Peyer's patch (tissue), 4 donors: ENCODE results near the gene CLBA1. TPM values are rescaled to one million over a fixed set of nuclear protein-coding genes. Genes with fewer than 3 reads are reported as not detected.

Source experiments
- DNase-seq, 3 donors: peaks; one replicate each; pipeline ENCODE4 v3.0.0-alpha.2; 2017 to 2019
- H3K27ac ChIP-seq, 4 donors: fragments of 200-600 bp; sonication (generic); one replicate each; pipeline ENCODE4 v1.5.1; 2016 to 2019
- H3K27me3 ChIP-seq, 2 donors: fragments of 200-600 bp; sonication (generic); one replicate each; pipeline ENCODE4 v1.5.1; 2019
- H3K36me3 ChIP-seq, 3 donors: fragments of 200-600 bp; sonication (generic); one replicate each; pipeline ENCODE4 v1.5.1; 2016 to 2019
- H3K4me1 ChIP-seq, 4 donors: fragments of 200-600 bp; sonication (generic); one replicate each; pipeline ENCODE4 v1.5.1; 2016 to 2019
- H3K4me3 ChIP-seq, 4 donors: fragments of 200-600 bp; sonication (generic); 1 replicate in 3 of 4; 2 replicates in 1 of 4; pipeline ENCODE4 v1.5.1; 2016 to 2019; ENCODE audit warnings: mild to moderate bottlenecking in 1 of 4
- H3K9me3 ChIP-seq, 4 donors: fragments of 200-600 bp; sonication (generic); one replicate each; pipeline ENCODE4 v1.5.1; 2016 to 2019; ENCODE audit warnings: mild to moderate bottlenecking in 1 of 4
- CTCF ChIP-seq, 6 experiments: fragments of 450-650 bp in 4 of 6; fragments of 200-600 bp in 2 of 6; sonication (generic) in 1 of 6; IDR thresholded peaks; one replicate each; pipeline ENCODE4 v1.5.1; 2017 to 2019; ENCODE audit warnings: antibody characterized with exemption in 6 of 6, mild to moderate bottlenecking in 3 of 6, moderate library complexity in 1 of 6
- POLR2A ChIP-seq, 2 donors: fragments of 450-650 bp; IDR thresholded peaks; one replicate each; pipeline ENCODE4 v1.5.1; 2017; ENCODE audit warnings: antibody characterized with exemption in 2 of 2, mild to moderate bottlenecking in 2 of 2, moderate library complexity in 2 of 2
- total RNA-seq, 4 donors: library from RNA; depleted of rRNA; stranded (reverse); fragments of >200 nt; gene quantifications; one replicate each; pipeline ENCODE4 v1.1.0, GENCODE V29; 2016

Gene CLBA1
- total RNA-seq, 4 donors from 2014 or later, result 0.88 to 3.8 (median 2.8) TPM; not detected in 1

DNA sequence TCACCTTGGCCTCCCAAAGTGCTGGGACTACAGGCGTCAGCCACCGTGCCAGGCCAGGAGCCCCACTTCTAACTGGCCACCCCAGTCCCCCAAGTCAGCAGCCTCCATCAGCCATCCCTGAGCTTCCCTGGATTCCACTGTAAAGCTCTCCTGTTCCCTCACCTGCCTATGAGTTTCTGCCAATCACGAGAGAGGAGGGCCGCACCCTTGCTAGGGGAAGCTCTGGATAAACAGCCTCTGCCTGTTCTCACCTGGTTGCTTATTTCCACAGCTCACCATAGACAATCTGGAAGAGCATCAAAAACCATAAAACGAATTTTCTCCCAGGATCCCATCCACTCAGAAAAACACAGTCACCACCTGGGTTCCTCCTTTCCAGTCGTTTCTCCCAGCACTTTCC is 30.3 kb downstream of the CLBA1 start:
- Histone ChIP-seq H3K4me1 (peaks cover 0 to 30% (median 16%) of the 10 kb centered on the region in 4 donors), H3K27me3 (no peaks in the 10 kb centered on the region), H3K4me3 (no peak overlapping the region), H3K27ac (no peak overlapping the region), H3K9me3 (no peaks in the 10 kb centered on the region), H3K36me3 (peaks cover 0 to 5% (median 0%) of the 10 kb centered on the region in 3 donors)
- TF ChIP-seq POLR2A (IDR thresholded peaks at IDR 0.05) (no peak), CTCF (IDR thresholded peaks at IDR 0.05) (no peak)
- no peak for DNase-seq

DNA sequence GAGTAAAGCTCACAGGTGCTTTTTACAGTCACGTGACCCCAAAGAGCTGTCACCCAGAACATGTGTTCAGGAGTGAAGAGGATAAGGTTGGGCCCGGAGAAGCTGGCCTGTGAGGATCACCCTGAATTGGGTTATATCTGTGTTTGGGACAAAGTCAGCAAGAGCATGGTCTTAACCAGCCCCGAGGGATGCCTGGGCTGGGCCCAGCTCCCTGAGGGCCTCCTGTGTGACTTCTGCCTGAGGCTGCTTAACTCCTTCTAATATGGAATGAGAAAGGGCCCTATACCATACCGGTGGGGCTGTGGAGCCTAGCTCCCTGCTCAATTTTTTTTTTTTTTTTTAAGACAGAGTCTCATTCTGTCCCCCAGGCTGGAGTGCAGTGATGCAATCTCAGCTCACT is 32.8 kb downstream of the CLBA1 start:
- TF ChIP-seq CTCF (IDR thresholded peaks at IDR 0.05), result no peak
- no peak for TF ChIP-seq POLR2A (IDR thresholded peaks at IDR 0.05)
- peaks cover 5 to 29% (median 19%) of the 10 kb centered on the region in 4 donors for H3K4me1 ChIP-seq

DNA sequence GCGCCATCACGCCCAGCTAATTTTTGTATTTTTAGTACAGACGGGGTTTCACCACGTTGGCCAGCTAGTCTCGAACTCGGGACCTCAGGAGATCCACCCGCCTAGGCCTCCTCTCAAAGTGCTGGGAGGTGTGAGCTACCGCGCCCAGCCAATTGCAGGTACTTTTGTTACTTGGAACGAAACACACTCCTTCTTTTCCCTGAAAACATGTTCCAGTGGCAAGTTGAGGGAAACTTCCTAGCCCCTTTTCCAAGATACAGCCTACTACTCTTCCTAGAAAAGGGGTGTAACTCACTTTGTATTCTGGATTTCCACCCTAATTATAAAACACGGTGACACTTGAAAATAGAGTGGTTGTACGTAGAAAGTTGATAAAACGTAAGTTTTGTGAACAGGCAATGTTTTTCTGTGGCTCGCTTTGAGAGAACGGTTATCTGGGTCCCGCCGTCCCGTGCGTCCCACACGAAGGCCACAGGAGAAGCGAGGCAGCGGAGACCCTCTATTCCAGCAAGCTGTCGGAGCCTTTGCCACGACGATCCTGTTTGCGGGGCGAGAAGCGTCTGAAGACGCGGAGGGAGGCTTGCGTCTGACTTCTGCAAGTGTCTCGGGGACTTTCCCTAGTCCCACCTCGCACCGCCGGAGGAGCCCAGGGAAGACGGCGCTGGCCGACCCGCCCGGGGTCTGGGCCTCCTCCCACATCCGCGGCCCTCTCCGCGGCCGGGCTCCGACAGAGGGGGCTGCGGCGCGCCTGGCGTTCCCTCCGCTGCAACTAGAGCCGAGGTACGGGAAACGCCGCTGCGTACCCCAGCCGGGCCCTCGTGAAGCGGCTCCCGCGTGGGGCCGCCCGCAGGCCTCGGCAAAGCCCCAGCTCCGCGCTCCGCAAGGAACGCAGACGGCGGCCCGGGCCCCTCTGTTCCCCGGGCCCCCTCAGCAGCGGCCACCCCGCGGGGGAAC is 34.5 kb downstream of the CLBA1 start:
- Histone ChIP-seq H3K4me3 (peak overlapping the region; percentile 84 to 99 (median 96)), H3K36me3 (no peaks in the 10 kb centered on the region), H3K9me3 (no peaks in the 10 kb centered on the region), H3K27ac (peak overlapping the region; percentile 90 to 96 (median 92)), H3K4me1 (peaks cover 5 to 29% (median 19%) of the 10 kb centered on the region in 4 donors), H3K27me3 (no peaks in the 10 kb centered on the region)
- no peak for TF ChIP-seq CTCF (IDR thresholded peaks at IDR 0.05)
- no peak for TF ChIP-seq POLR2A (IDR thresholded peaks at IDR 0.05)
- peak; percentile 47 to 73 (median 68) for DNase-seq

More for the DNA sequence above, 32.8 kb downstream of the CLBA1 start:
- H3K27me3 ChIP-seq, result no peaks in the 10 kb centered on the region
- no peak for DNase-seq
- H3K36me3 ChIP-seq, result no peaks in the 10 kb centered on the region
- H3K9me3 ChIP-seq, result no peaks in the 10 kb centered on the region
- H3K4me3 ChIP-seq, result no peak overlapping the region
- H3K27ac ChIP-seq, result no peak overlapping the region

DNA sequence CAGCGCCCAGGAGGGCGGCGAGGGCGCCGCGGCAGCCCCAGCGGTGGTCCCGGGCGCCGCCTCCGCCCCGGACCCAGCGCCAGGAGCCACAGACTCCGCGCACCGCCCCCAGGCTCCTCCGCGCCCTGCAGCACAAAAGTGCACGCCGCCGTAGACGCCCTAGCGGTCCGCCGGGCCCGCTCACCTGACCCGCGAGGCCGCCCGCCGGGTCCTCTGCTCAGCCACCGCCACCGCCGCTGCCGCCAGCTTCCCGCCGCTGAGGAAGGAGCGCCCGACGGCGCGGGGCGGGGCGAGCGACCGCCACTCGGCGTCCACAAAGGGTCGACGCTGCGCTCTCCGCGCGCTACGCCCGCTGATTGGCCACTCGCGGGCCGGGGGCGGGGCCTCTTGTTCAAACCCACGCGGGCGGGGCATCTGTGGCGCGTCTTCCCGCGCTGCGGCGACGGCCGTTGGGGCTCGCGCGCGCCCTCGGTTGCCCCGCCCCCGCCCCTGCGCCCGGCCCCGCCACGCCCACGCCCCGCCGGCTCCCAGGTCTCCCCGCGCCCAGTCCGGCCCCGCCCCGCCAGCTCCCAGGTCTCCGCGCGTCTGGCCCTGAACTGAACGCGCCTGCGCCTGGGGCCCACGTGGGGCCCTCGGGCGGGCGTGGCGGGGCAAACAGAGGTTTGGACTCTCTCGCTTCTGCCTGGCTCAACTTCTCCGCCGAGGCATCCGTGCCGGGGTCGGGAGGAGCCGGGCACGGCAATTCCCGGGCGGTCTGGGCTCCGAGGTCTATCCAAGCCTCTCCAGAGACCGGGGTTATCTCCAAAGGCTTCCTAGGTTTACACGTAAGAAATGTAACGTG is 35.4 kb downstream of the CLBA1 start, which contains the start of gene CDCA4:
CDCA4 (minus strand) TSS at position 269 of the 841 bp plus-strand sequence. CDS start 9,154 bp downstream, outside the sequence.
- peak within 1 kb of the TSS; percentile 84 to 99 (median 96) for H3K4me3 ChIP-seq
- peak; percentile 98 to 99 (median 99) for DNase-seq
- H3K27ac ChIP-seq, result peak within 1 kb of the TSS; percentile 90 to 96 (median 92)
- H3K36me3 ChIP-seq, result no peaks in the 10 kb centered on the region
- no peaks in the 10 kb centered on the region for H3K9me3 ChIP-seq
- H3K27me3 ChIP-seq, result no peaks in the 10 kb centered on the region
- peaks cover 5 to 29% (median 17%) of the 10 kb centered on the region in 4 donors for H3K4me1 ChIP-seq
- peak; percentile 65 to 67 for TF ChIP-seq POLR2A (IDR thresholded peaks at IDR 0.05)
- peak in 3 of 6 experiments; percentile 22 to 35 (median 22) for TF ChIP-seq CTCF (IDR thresholded peaks at IDR 0.05)

DNA sequence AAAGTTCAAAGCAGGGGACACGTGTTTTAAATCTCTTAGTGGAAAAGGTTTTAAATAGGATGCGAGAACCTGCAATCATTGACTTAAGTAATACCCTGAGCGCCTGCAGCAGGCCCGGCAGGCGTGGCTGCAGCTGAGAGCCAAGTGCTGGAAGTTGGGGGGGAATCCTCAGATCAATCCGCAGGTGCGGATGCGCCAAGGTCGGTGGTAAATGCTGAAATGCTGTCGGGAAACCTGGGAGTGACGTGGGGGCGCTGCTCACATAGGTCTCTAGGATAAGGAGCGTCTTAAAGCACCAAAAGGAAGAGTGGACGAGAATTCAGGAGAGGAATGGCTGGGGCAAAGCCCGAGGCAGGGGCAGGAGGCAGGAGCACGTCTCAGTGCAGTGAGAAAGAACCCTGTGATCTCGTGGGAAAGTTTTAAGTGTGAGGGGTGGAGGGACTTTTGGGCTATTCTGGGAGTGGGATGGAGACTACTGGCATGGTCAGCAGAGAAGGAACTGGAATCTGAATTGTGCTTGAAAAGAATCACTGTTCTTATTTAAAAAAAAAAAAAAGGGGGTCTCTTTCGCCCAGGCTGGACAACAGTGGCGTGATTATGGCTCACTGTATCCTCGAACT is 36.2 kb downstream of the CLBA1 start:
- Histone ChIP-seq H3K9me3 (no peaks in the 10 kb centered on the region), H3K4me3 (peak overlapping the region; percentile 49 to 99 (median 69)), H3K36me3 (no peaks in the 10 kb centered on the region), H3K27me3 (no peaks in the 10 kb centered on the region), H3K4me1 (peaks cover 5 to 29% (median 16%) of the 10 kb centered on the region in 4 donors), H3K27ac (peak overlapping the region; percentile 82 to 96 (median 88))
- DNase-seq, result peak; percentile 51 to 70 (median 68)
- no peak for TF ChIP-seq CTCF (IDR thresholded peaks at IDR 0.05)
- TF ChIP-seq POLR2A (IDR thresholded peaks at IDR 0.05), result no peak
